HG03060 (cell line): ENCODE data around the gene ALG11.

Source experiments
- ATAC-seq: cut with Tn5 transposase; IDR thresholded peaks from one replicate; pipeline ENCODE4 v1.9.1; 2021; ENCODE audit warnings: low read depth, moderate number of reproducible peaks; ENCODE audit not compliant: unreplicated experiment

ALG11 gene

GRCh38 chr13:51996641-51997040, 15.6 kb upstream of the ALG11 start:
- ATAC-seq, result no peak

DNA sequence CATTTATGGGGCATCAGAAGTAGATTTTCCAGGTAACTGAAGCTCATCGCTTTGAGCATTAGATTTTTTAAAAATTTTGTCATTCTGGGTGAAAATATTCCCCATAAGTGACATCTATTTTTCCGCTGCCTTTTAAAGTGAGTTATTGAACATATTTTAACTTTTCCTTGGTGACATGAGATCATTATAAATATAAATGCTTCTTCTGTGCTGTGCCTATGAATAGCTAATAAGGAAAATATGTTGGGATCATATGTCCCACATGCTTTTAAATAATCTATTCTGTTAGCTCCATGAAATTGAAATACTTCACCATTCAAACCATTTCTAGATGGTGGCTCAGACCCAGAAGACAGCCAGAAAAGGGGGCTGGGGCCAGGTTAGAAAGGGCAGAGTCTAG, 15.0 kb upstream of the ALG11 start:
- no peak for ATAC-seq

DNA sequence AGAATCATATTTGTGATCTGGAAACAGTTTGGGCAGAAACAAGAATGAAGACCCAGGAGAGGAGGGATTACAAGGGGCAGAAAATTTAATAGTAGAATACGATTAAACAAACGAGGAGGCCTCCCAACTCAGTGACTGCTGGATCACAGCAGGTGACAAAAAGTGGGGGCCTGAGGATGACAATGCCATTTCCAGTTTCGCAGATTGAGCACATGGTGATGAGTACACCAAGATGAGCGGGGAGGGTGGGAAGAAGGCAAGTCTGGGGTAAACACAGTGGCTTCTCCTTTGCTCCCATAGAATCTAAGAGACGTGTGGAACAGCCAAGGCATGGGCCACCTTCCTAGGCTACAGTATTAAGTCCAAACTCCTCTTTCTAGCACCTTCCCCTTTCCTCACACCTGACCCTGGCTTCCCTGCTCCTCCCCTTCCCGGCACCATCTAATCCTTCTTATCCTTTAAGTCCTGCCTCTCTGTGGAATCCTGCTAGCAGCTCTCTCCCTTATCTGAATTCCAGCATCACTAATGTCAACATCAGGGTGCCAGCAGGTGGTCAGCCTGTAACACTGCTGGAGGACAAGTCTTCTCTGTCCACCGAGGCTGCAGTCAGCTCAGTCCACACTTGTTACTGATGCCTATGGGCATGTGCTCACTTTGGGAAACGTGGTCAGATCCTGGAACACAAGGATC, 14.4 kb upstream of the ALG11 start:
- ATAC-seq, result no peak

GRCh38 chr13:51998723-51999509, 13.3 kb upstream of the ALG11 start:
- no peak for ATAC-seq

- ATAC-seq, result no peak
Observed at GRCh38 chr13:51999510-51999911, 12.7 kb upstream of the ALG11 start.

DNA sequence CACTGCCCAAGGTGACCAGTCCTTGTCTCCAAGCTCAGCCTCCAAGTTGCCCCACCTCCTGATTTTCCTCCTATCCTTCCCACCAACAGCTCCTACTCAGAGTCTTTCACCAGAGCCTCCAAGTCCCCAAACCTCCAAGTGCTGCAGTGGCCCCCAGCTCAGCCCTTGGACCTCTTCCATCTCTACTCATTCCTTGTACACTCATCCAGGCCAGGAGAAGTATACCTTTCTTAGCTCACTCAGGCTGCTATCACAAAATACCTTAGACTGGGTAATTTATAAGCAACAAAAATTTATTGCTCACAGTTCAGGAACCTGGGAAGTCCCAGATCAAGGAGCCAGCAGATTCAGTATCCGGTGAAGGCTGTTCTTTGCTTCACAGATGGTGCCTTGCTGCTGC, 12.3 kb upstream of the ALG11 start:
- ATAC-seq, result no peak

DNA sequence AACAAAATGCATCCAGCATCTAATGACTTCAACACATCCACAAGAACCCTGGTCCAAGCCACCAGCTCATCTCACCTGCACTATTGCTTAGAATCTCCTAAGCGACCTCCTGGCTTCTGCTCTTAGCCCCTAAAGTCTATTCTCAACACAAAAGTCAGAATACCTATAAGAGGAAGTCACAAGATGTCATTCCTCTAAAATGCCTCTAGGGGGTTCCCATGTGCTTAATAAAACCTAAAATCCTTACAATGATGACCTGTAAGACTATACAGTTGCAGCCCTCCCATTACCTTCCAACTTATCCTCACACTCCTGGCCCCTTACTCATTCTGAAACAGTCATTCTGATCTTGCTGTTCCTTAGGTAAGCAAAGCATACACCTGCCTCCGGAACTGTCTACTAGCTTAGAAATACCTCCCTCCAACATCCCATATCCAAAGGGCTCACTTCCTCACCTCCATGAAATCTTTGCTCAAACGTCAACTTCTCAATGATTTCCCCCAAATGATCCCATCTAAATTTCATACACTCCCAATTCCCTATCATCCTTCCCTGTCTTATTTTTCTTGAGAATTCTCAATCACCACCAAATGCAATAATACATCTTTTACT, 11.0 kb upstream of the ALG11 start:
- ATAC-seq, result peak; percentile 73

DNA sequence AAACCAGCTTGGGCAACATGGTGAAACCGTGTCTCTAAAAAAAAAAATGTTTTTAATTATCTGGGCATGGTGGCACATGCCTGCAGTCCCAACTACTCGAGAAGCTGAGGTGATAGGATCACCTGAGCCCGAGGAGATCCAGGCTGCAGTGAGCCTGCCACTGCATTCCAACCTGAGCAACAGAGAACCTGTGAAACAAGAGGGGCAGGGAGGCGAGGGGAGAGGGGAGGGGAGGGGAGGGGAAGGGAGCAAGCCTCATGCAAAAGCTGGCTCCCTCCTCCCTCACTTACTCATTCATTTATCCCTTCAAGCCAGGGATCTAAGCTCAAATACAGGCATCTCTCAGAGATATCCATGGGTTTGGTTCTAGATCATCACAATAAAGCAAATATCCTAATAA, 9.8 kb upstream of the ALG11 start:
- no peak for ATAC-seq

DNA sequence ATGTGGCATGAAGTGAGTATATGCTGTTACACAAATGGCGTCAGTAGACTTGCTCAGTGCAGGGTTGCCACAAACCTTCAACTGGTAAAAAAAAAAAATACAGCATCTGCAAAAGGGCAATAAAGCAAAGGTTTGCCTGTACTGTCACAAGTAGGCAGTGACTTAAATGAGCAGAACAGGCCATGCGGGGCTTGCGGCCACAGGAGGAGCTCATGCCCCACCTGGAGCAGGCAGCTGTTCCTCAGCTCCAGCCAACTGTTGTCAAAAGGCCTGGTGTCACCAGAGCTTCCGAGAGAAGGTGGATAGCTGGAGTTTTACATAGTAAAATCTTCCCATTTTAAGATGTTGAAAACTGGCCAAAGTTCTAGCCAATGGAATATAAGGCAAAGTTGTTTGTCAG, 8.7 kb upstream of the ALG11 start:
- ATAC-seq, result no peak

- ATAC-seq, result no peak
Observed at GRCh38 chr13:52004511-52005170, 7.6 kb upstream of the ALG11 start.

DNA sequence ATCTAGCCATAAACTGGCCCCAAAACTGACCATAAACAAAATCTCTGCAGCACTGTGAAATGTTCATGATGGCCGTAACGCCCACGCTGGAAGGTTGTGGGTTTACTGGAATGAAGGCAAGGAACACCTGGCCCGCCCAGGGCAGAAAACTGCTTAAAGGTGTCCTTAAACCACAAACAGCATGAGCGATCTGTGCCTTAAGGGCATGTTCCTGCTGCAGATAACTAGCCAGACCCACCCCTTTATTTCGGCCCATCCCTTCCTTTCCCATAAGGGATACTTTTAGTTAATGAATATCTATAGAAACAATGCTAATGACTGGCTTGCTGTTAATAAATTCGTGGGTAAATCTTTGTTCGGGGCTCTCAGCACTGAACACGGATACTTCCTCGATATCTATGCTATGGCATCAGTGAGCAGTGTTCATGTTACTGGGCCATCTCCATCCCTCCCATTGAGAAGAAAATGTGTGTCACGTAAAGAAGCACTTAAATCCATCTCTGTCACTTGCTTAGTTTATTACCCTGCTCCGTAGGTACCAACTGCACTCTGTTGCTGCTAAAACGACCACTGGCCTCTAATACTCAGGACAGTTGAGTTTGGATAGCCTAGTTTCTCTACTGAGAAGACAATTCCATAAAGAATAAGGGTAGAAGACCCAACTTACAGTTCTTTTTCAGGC, 6.2 kb upstream of the ALG11 start:
- no peak for ATAC-seq

DNA sequence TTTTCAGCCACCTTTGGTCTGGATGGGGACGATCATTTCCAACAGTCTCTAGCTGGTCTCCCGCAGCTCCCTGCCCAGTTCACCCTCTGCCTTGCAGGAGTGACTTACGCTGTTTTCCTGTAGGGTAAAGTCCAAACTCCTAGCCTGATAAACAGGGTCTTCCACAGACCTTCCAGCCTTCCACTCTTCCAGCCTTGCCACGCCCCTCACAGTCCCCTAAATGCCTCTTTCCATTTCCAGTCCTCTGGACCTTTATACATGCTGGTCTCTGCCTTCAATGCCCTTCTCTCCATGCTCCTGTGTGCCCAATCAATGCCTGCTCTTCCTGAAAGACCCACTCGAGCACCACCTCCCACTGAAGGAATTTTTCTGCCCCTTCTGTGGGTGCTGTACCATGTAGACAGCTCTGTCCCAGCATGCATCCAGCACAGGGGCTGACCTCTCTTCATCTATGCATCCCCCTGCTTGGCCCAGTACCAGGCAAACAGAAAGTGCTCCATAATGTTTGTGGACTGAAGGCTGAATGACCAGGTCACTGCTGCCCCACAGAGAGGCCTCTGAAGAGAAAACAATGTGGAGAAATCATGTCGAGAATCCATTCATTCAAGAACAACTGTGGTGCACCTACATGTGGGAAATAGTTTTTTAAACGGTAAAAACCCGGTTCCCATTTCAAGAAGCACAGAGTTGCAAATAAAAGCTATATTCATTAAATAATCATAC, 5.5 kb upstream of the ALG11 start:
- ATAC-seq, result no peak

DNA sequence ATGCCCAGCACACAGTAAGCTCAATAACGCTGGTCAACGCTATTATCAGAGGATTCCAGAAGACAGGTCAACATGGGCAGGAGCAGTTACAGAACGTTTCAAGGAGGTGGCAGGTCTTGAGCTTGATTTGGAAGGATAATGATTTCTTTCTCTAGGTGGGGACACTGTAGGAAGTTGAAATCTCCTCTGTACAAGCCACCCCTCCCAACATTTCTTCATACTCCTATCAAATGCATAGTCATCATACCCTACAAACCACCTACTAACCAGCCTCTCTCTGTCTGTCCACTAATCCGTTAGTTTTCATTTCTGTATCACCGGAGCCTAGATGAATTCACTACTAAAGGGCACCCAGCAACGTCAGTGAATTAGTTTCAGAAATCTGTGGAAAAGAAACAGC, 2.3 kb upstream of the ALG11 start:
- no peak for ATAC-seq

DNA sequence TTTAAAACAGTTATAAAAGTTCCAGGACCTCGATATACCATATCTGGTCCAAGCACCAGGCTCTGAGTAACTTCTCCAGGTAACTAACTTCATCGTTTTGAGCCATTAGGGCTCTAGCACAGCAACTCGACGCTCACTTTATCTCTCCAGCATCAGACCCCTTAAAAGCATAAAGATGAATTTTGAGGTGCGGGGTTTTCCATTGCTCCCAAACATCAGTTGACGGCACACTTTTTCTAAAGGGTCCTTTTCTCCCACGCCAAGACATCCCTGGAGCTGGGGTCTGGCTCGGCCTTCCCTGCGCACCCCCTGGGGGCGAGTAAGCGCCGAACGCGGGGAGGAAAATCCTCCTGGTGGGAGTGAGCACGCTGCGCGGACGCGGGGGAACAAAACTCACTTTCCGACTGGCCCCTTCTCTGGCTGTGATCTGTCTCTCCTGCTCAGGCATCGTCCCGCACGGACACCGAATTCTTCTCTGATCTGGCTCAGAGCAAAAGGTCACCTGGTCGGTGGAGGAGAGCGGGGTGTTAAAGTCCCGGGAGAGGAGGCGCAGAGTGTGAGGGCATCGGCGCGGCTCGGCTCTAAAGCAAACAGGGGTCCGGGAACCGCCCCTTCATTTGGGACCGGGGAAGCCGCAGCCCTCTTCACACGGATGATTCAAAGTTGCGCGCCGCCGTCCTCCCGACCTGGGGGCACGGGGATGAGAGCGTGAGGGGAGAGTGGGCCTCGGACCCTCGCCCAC, 1.1 kb upstream of the ALG11 start, which contains the start of gene ATP7B:
ATP7B (minus strand) TSS at position 561 of the 742 bp plus-strand sequence; CDS start at position 448, 113 bp downstream.
- ATAC-seq, result no peak

DNA sequence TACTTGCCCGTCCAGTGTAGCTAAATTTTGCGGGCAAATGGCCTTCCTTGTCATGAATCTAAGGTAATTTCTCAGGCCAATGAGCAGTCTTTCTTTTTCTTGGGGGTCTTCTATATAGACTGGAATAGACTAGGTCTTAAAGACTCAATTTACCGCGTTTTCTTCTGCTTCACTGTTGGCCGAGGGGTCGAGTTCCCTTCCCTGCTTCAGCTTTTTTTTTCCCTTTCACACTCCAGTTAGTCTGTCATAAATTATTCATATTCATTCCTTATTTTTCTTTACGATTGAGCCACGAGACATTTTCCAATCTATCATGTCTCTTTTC, 276 bp downstream of the ALG11 start:
- ATAC-seq, result no peak

- no peak for ATAC-seq
Observed at GRCh38 chr13:52016296-52016695, 4.1 kb downstream of the ALG11 start.

DNA sequence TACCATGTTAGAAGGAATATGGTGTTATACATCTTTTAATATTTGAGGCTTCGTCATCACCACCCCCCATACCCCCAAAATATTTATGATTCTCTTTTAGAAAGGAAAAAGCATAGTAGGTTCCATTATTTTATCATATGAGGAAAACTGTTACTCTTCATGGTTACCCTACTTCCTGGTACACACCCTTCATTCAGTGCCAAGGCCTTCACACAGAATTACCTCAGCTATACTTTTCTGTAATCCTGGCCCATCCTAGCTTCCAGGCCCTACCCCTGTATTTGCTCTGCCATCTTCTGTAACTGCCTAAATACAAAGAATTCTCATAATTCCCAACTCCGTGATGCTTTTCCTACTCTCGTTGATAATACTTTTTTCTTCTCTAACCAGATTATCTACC, 8.0 kb downstream of the ALG11 start:
- ATAC-seq, result no peak

GRCh38 chr13:52022356-52022755, 10.2 kb downstream of the ALG11 start:
- ATAC-seq, result no peak

DNA sequence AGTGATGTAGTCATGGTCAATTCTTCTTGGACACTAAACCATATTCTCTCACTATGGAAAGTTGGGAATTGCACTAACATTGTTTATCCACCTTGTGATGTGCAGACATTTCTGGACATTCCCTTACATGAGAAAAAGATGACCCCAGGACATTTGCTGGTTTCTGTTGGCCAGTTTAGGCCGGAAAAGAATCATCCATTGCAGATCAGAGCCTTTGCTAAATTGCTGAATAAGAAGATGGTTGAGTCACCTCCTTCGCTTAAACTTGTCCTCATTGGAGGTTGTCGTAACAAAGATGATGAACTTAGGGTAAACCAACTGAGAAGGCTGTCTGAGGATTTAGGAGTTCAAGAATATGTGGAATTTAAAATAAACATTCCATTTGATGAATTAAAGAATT, 12.3 kb downstream of the ALG11 start, which contains the start of gene UTP14C:
UTP14C (plus strand) TSS at position 211 of the 400 bp plus-strand sequence. CDS start 4,114 bp downstream, outside the sequence.
- ATAC-seq, result no peak
